ENCODE results near the gene KIRREL1.

The KIRREL1 gene

DNA sequence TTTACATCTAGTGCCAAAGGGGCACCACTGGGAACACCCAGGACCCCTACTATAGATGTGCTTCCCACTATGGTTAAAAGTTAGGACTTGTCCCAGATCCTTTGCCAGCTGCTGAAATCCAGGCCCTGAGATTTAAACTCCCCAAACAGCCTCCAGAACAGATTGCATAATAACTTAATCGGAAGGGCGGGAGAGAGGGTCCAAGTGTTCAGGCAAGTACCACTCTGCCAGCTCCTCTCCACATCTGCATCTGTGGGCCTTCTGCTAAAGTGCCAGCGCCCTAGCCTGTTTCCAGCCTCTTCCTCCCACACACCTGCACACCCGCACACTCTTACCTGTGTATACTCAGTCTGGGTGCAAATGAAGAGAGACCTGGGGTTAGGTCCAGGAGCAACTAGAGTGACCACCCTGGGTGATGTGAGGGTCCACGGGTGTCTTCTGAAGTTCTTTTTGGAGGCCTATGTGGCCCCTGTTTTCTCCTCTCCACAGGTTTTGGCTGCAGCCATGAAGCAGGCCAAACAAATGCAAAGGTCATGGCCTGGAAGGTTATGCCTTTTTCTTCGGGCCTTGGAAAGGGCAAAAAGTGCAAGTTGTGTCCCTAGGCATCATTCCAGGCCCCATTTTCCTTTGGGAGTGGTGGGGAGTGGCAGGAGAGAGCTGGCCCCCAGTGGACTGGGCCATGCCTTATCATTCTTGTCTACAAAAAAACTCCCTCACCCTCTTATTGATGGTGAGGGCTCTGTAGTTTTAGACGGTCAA lies 29.3 kb downstream of the KIRREL1 start:
- TF ChIP-seq, protein P1, sequence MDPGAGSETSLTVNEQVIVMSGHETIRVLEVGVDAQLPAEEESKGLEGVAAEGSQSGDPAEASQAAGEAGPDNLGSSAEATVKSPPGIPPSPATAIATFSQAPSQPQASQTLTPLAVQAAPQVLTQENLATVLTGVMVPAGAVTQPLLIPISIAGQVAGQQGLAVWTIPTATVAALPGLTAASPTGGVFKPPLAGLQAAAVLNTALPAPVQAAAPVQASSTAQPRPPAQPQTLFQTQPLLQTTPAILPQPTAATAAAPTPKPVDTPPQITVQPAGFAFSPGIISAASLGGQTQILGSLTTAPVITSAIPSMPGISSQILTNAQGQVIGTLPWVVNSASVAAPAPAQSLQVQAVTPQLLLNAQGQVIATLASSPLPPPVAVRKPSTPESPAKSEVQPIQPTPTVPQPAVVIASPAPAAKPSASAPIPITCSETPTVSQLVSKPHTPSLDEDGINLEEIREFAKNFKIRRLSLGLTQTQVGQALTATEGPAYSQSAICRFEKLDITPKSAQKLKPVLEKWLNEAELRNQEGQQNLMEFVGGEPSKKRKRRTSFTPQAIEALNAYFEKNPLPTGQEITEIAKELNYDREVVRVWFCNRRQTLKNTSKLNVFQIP (CRISPR knock-in tag; IDR thresholded peaks at IDR 0.05; ENCODE audit: borderline replicate concordance, low read depth): no peak
- TF ChIP-seq TCF4 (CRISPR knock-in tag; IDR thresholded peaks at IDR 0.05; ENCODE audit: borderline replicate concordance): no peak
- TF ChIP-seq ISL1 (CRISPR knock-in tag; IDR thresholded peaks at IDR 0.05): no peak
- TF ChIP-seq, protein P2, sequence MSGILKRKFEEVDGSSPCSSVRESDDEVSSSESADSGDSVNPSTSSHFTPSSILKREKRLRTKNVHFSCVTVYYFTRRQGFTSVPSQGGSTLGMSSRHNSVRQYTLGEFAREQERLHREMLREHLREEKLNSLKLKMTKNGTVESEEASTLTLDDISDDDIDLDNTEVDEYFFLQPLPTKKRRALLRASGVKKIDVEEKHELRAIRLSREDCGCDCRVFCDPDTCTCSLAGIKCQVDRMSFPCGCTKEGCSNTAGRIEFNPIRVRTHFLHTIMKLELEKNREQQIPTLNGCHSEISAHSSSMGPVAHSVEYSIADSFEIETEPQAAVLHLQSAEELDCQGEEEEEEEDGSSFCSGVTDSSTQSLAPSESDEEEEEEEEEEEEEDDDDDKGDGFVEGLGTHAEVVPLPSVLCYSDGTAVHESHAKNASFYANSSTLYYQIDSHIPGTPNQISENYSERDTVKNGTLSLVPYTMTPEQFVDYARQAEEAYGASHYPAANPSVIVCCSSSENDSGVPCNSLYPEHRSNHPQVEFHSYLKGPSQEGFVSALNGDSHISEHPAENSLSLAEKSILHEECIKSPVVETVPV (CRISPR knock-in tag; IDR thresholded peaks at IDR 0.05): no peak
- ATAC-seq: no peak

DNA sequence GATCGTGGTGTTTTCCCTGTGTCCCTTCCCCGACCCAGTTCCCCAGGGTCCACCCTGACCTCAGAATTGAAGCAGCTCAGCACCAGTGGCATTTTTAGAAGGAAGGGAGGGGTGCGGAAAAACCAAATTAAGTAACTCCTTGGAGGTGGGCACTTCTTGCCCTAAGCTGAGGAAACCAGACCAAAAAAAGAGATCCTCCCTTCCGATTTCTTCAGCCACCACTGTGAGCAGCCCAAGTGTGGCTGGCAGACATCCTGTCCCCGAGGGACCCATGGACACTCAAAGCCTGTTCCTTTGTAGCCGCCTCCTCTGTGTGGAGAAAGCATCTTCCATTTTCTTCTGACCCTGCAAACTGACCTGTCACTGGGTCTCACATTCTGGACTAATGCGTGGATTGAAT lies 31.3 kb downstream of the KIRREL1 start:
- no peak for ATAC-seq
- no peak for TF ChIP-seq ARNTL (CRISPR knock-in tag; IDR thresholded peaks at IDR 0.05; ENCODE audit: borderline replicate concordance, low read depth)
- no peak for TF ChIP-seq ZFP30 (CRISPR knock-in tag; IDR thresholded peaks at IDR 0.05)
- no peak for TF ChIP-seq ZNF565 (CRISPR knock-in tag; conservative IDR thresholded peaks at IDR 0.05; ENCODE audit: low read depth)
- TF ChIP-seq, protein P3, sequence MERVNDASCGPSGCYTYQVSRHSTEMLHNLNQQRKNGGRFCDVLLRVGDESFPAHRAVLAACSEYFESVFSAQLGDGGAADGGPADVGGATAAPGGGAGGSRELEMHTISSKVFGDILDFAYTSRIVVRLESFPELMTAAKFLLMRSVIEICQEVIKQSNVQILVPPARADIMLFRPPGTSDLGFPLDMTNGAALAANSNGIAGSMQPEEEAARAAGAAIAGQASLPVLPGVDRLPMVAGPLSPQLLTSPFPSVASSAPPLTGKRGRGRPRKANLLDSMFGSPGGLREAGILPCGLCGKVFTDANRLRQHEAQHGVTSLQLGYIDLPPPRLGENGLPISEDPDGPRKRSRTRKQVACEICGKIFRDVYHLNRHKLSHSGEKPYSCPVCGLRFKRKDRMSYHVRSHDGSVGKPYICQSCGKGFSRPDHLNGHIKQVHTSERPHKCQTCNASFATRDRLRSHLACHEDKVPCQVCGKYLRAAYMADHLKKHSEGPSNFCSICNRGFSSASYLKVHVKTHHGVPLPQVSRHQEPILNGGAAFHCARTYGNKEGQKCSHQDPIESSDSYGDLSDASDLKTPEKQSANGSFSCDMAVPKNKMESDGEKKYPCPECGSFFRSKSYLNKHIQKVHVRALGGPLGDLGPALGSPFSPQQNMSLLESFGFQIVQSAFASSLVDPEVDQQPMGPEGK (CRISPR knock-in tag; IDR thresholded peaks at IDR 0.05; ENCODE audit: borderline replicate concordance): no peak
- no peak for TF ChIP-seq RARB (CRISPR knock-in tag; IDR thresholded peaks at IDR 0.05)
- TF ChIP-seq, protein P2 (CRISPR knock-in tag; IDR thresholded peaks at IDR 0.05): no peak
- TF ChIP-seq PPARA (CRISPR knock-in tag; IDR thresholded peaks at IDR 0.05; ENCODE audit: borderline replicate concordance): no peak
- TF ChIP-seq, protein P4, sequence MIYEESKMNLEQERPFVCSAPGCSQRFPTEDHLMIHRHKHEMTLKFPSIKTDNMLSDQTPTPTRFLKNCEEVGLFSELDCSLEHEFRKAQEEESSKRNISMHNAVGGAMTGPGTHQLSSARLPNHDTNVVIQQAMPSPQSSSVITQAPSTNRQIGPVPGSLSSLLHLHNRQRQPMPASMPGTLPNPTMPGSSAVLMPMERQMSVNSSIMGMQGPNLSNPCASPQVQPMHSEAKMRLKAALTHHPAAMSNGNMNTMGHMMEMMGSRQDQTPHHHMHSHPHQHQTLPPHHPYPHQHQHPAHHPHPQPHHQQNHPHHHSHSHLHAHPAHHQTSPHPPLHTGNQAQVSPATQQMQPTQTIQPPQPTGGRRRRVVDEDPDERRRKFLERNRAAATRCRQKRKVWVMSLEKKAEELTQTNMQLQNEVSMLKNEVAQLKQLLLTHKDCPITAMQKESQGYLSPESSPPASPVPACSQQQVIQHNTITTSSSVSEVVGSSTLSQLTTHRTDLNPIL (CRISPR knock-in tag; IDR thresholded peaks at IDR 0.05; ENCODE audit: low read depth): no peak
- TF ChIP-seq, protein P1 (CRISPR knock-in tag; IDR thresholded peaks at IDR 0.05; ENCODE audit: borderline replicate concordance, low read depth): no peak
- TF ChIP-seq OSR1 (CRISPR knock-in tag; IDR thresholded peaks at IDR 0.05): no peak
- TF ChIP-seq ZNF8 (CRISPR knock-in tag; IDR thresholded peaks at IDR 0.05): no peak
- no peak for TF ChIP-seq ZNF70 (CRISPR knock-in tag; IDR thresholded peaks at IDR 0.05)
- TF ChIP-seq GLIS3 (CRISPR knock-in tag; IDR thresholded peaks at IDR 0.05): no peak

DNA sequence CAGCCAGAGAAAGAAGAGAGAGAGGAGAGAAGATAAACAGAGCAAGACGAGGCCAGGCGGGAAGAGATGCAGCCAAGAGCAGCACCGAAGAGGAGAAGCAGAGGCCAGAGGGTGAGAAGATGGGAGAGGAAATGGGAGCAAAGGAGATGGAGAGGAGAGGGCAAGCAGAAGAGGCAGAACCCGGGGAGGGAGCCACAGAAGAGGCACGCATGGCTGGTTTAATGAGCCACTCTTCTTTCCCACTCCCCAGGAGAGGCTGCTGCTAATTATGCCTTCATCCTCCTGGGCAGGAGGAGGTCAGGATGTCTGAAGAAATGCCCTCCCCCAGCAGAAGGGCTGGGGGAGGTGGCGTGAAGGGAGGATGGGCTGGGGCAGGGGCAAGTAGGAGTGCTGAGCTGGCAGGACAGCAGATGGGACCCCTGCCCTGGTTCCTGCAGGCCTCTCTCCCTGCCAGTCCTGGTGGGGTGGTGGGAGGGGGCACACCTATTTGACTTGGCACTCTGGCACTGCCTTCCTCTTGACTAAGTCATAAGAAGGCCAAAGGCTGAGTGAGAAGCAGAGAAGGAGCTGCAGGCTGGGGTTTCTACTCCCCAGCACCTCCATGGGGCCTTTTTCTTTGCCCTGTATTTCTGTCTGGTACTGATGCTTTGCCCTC lies 32.3 kb downstream of the KIRREL1 start:
- no peak for ATAC-seq
- TF ChIP-seq PPARA (CRISPR knock-in tag; IDR thresholded peaks at IDR 0.05; ENCODE audit: borderline replicate concordance) (no peak), ZFP3 (CRISPR knock-in tag; IDR thresholded peaks at IDR 0.05) (no peak), SNAI2 (CRISPR knock-in tag; IDR thresholded peaks at IDR 0.05) (no peak), OSR1 (CRISPR knock-in tag; IDR thresholded peaks at IDR 0.05) (no peak), ZNF70 (CRISPR knock-in tag; IDR thresholded peaks at IDR 0.05) (no peak), ARNTL (CRISPR knock-in tag; IDR thresholded peaks at IDR 0.05; ENCODE audit: borderline replicate concordance, low read depth) (no peak), ZNF8 (CRISPR knock-in tag; IDR thresholded peaks at IDR 0.05) (no peak), CSDC2 (CRISPR knock-in tag; IDR thresholded peaks at IDR 0.05) (no peak), BACH2 (CRISPR knock-in tag; IDR thresholded peaks at IDR 0.05; ENCODE audit: borderline replicate concordance) (no peak), TOX (CRISPR knock-in tag; IDR thresholded peaks at IDR 0.05; ENCODE audit: borderline replicate concordance) (no peak), RARB (CRISPR knock-in tag; IDR thresholded peaks at IDR 0.05) (no peak)
- TF ChIP-seq, protein P4 (CRISPR knock-in tag; IDR thresholded peaks at IDR 0.05; ENCODE audit: low read depth): no peak
- TF ChIP-seq, protein P2 (CRISPR knock-in tag; IDR thresholded peaks at IDR 0.05): no peak
